HCT116 (cell line): ENCODE results near the gene PPIC. TPM values are rescaled to one million over a fixed set of nuclear protein-coding genes. Genes with fewer than 3 reads are reported as not detected.

Source experiments
- ATAC-seq: fragments of 200-7000 bp; cut with Tn5 transposase; 2 replicates; pipeline ENCODE4 v1.9.1; 2020; ENCODE audit warnings: mild to moderate bottlenecking, moderate library complexity
- BruUV-seq: library from RNA; stranded (reverse); fragments of 400-500 nt; replicated peaks from 2 replicates; lab custom pipeline; 2021; lab: Mats Ljungman, UMichigan
- CTCF ChIA-PET: fragments of 300-600 bp; sonication (Branson Sonifier 250); formaldehyde crosslinking; loops from one replicate; lab custom pipeline; 2021; ENCODE audit warnings: antibody characterized with exemption; lab: Charles Lee
- POLR2A ChIA-PET: fragments of 300-600, 350-600 bp; sonication (Branson Sonifier 250); formaldehyde crosslinking; loops from one replicate; lab custom pipeline; 2021; ENCODE audit warnings: antibody characterized with exemption; lab: Charles Lee
- RAD21 ChIA-PET, 2 experiments: fragments of 300-600 bp; sonication (Branson Sonifier 250); formaldehyde crosslinking; loops; one replicate each; lab custom pipeline; 2023; ENCODE audit warnings: low total read pairs in 2 of 2; ENCODE audit not compliant: uncharacterized antibody in 2 of 2, unreplicated experiment in 2 of 2, low non-redundant PET in 1 of 2; lab: Charles Lee
- DNase-seq: peaks from one replicate; pipeline ENCODE4 v3.0.0-alpha.2; 2010; ENCODE audit warnings: low read depth, low spot score
- H2AFZ ChIP-seq: fragments of 200-600 bp; shearing (Covaris generic), sonication (generic); 2 replicates; pipeline ENCODE4 v1.6.1; 2017; ENCODE audit warnings: low read depth, mixed run types, mixed read lengths, antibody characterized with exemption, low read length; ENCODE audit not compliant: poor library complexity, severe bottlenecking
- H3K27ac ChIP-seq: 2 replicates; pipeline ENCODE4 v1.5.1; 2012; ENCODE audit warnings: low read depth, low read length
- H3K27me3 ChIP-seq: fragments of 200-600 bp; sonication (generic); 2 replicates; pipeline ENCODE4 v1.6.1; 2016; ENCODE audit warnings: mixed run types, low read length, mixed read lengths; ENCODE audit not compliant: insufficient read depth
- H3K36me3 ChIP-seq, 2 experiments: fragments of 200-500 bp in 1 of 2; fragments of 200-600 bp in 1 of 2; sonication (Bioruptor generic) in 1 of 2; sonication (generic) in 1 of 2; 2 replicates each; pipeline versions ENCODE4 v1.5.1 to v1.6.1; 2014 to 2016; ENCODE audit warnings: low read length in 2 of 2, inconsistent platforms in 1 of 2, mixed read lengths in 1 of 2, mixed run types in 1 of 2; ENCODE audit not compliant: insufficient read depth in 2 of 2, control insufficient read depth in 1 of 2
- H3K4me1 ChIP-seq, 2 experiments: fragments of 200-600 bp in 1 of 2; sonication (generic) in 1 of 2; 2 replicates each; pipeline versions ENCODE4 v1.5.1 to v1.6.1; 2012 to 2017; ENCODE audit warnings: low read length in 2 of 2, inconsistent platforms in 1 of 2, mild to moderate bottlenecking in 1 of 2, mixed read lengths in 1 of 2, mixed run types in 1 of 2, moderate library complexity in 1 of 2; ENCODE audit not compliant: insufficient read depth in 2 of 2, control insufficient read depth in 1 of 2
- H3K4me2 ChIP-seq: fragments of 200-600 bp; sonication (generic); 2 replicates; pipeline ENCODE4 v1.6.1; 2017; ENCODE audit warnings: mixed run types, low read length, mixed read lengths
- H3K4me3 ChIP-seq, 2 experiments: fragments of 200-600 bp in 1 of 2; sonication (generic) in 1 of 2; replicated peaks in 1 of 2; 2 replicates each; pipeline ENCODE4 v1.5.1; 2011 to 2016; ENCODE audit warnings: low read length in 2 of 2, control low read depth in 1 of 2, low read depth in 1 of 2, mild to moderate bottlenecking in 1 of 2, mixed read lengths in 1 of 2, mixed run types in 1 of 2
- H3K79me2 ChIP-seq: fragments of 200-600 bp; sonication (generic); 2 replicates; pipeline ENCODE4 v1.6.1; 2017; ENCODE audit warnings: mild to moderate bottlenecking, mixed run types, low read length, moderate library complexity, mixed read lengths; ENCODE audit not compliant: insufficient read depth
- H3K9ac ChIP-seq: fragments of 200-600 bp; sonication (generic); 2 replicates; pipeline ENCODE4 v1.6.1; 2016; ENCODE audit warnings: low read length, mixed read lengths
- H3K9me2 ChIP-seq: fragments of 200-600 bp; sonication (generic), shearing (Covaris generic); 2 replicates; pipeline ENCODE4 v1.6.1; 2017; ENCODE audit warnings: mixed run types, mild to moderate bottlenecking, moderate library complexity; ENCODE audit not compliant: insufficient read depth
- H3K9me3 ChIP-seq, 2 experiments: fragments of 200-500 bp in 1 of 2; fragments of 200-600 bp in 1 of 2; sonication (Bioruptor generic) in 1 of 2; sonication (generic) in 1 of 2; 2 replicates each; pipeline ENCODE4 v1.6.1; 2014 to 2017; ENCODE audit warnings: low read length in 2 of 2, mixed read lengths in 2 of 2, inconsistent platforms in 1 of 2, low read depth in 1 of 2, mild to moderate bottlenecking in 1 of 2, mixed run types in 1 of 2, moderate library complexity in 1 of 2; ENCODE audit not compliant: control insufficient read depth in 1 of 2, insufficient read depth in 1 of 2
- H4K20me1 ChIP-seq: fragments of 200-600 bp; sonication (generic), shearing (Covaris generic); 2 replicates; pipeline ENCODE4 v1.6.1; 2017; ENCODE audit warnings: mixed run types, mild to moderate bottlenecking, moderate library complexity; ENCODE audit not compliant: insufficient read depth
- ATF3 ChIP-seq: IDR thresholded peaks from 2 replicates; pipeline ENCODE4 v1.6.1; 2012
- CBX3 ChIP-seq: IDR thresholded peaks from 2 replicates; pipeline ENCODE4 v1.6.1; 2012; ENCODE audit warnings: low read depth
- CEBPB ChIP-seq: IDR thresholded peaks from 2 replicates; pipeline ENCODE4 v1.6.1; 2012; ENCODE audit warnings: low read depth
- EGR1 ChIP-seq: IDR thresholded peaks from 2 replicates; pipeline ENCODE4 v1.6.1; 2012; ENCODE audit warnings: low read depth
- ELF1 ChIP-seq: IDR thresholded peaks from 2 replicates; pipeline ENCODE4 v1.6.1; 2012; ENCODE audit warnings: low read depth, borderline replicate concordance
- EZH2 ChIP-seq: fragments of 200-600 bp; sonication (generic); IDR thresholded peaks from 2 replicates; pipeline ENCODE4 v1.6.1; 2017; ENCODE audit warnings: antibody characterized with exemption, mixed run types
- EZH2phosphoT487 ChIP-seq: fragments of 200-600 bp; IDR thresholded peaks from 2 replicates; pipeline ENCODE4 v1.6.1; 2018; ENCODE audit warnings: antibody characterized with exemption, borderline replicate concordance
- FOSL1 ChIP-seq: IDR thresholded peaks from 2 replicates; pipeline ENCODE4 v1.6.1; 2012; ENCODE audit warnings: low read depth
- MAX ChIP-seq: IDR thresholded peaks from 2 replicates; pipeline ENCODE4 v1.6.1; 2012
- POLR2AphosphoS5 ChIP-seq: IDR thresholded peaks from 2 replicates; pipeline ENCODE4 v1.6.1; 2011; ENCODE audit warnings: mild to moderate bottlenecking, low read depth, low read length, moderate library complexity
- RAD21 ChIP-seq: IDR thresholded peaks from 2 replicates; pipeline ENCODE4 v1.6.1; 2012; ENCODE audit warnings: low read depth, mild to moderate bottlenecking
- REST ChIP-seq: IDR thresholded peaks from 2 replicates; pipeline ENCODE4 v1.6.1; 2012; ENCODE audit warnings: low read depth
- TCF7L2 ChIP-seq: IDR thresholded peaks from 2 replicates; pipeline ENCODE4 v1.7.0; 2011; ENCODE audit warnings: borderline replicate concordance, inconsistent platforms; ENCODE audit not compliant: insufficient read depth, insufficient read length; ENCODE audit errors: extremely low read depth
- ZBTB33 ChIP-seq: IDR thresholded peaks from 2 replicates; pipeline ENCODE4 v1.6.1; 2011; ENCODE audit warnings: mild to moderate bottlenecking, low read length, moderate library complexity; ENCODE audit not compliant: insufficient replicate concordance; ENCODE audit errors: extremely low read depth
- ZFX ChIP-seq: fragments of 450-650 bp; IDR thresholded peaks from 2 replicates; pipeline ENCODE4 v1.6.1; 2017
- intact Hi-C: fragments of 100-400 bp; cut with micrococcal nuclease; formaldehyde crosslinking; loops from 2 replicates; pipeline ENCODE4 v1.10.0; 2022
- total RNA-seq: library from RNA; stranded (reverse); gene quantifications from one replicate; pipeline ENCODE4 v1.2.1, GENCODE V29; 2021; ENCODE audit not compliant: unreplicated experiment

PPIC gene
- total RNA-seq, 1 experiment from 2014 or later, result 21.5 TPM

- Histone ChIP-seq H3K36me3 (no peaks in the 10 kb centered on the region), H3K79me2 (no peaks in the 10 kb centered on the region), H4K20me1 (no peaks in the 10 kb centered on the region)
- no peak for TF ChIP-seq REST
- no peak for TF ChIP-seq ZBTB33
- no peak for TF ChIP-seq ELF1
- TF ChIP-seq FOSL1, result no peak
- TF ChIP-seq MAX, result no peak
- TF ChIP-seq EZH2, result no peak
- TF ChIP-seq EGR1, result no peak
- no peak for TF ChIP-seq POLR2AphosphoS5
- TF ChIP-seq CEBPB, result no peak
- no peak for TF ChIP-seq RAD21
- no peak for TF ChIP-seq ATF3
- no peak for TF ChIP-seq TCF7L2
- TF ChIP-seq CBX3, result no peak
- no peak for TF ChIP-seq ZFX
- no peak for TF ChIP-seq EZH2phosphoT487
- TF ChIP-seq, all 23 proteins: peak for 0
- Histone ChIP-seq H2AFZ (no peak overlapping the region), H3K4me2 (no peak overlapping the region), H3K9me2 (no peaks in the 10 kb centered on the region), H3K27me3 (no peaks in the 10 kb centered on the region), H3K27ac (no peak overlapping the region), H3K4me3 (no peak overlapping the region), H3K9ac (no peak overlapping the region), H3K4me1 (no peaks in the 10 kb centered on the region), H3K9me3 (no peaks in the 10 kb centered on the region)
- intact Hi-C loops, result no loop called here
- CTCF ChIA-PET, result no interaction called here
- ATAC-seq (no peak), DNase-seq (no peak)
- no TSS peak for BruUV-seq
- RAD21 ChIA-PET, result no interaction called here
- POLR2A ChIA-PET, result no interaction called here
These were observed 57.8 kb downstream of the PPIC start for GRCh38 chr5:122978644-122979297.
